Smooth muscle cell (in vitro differentiated cells): Measurements from ENCODE around the gene FAM181B. TPM values are rescaled to one million over a fixed set of nuclear protein-coding genes. Genes with fewer than 3 reads are reported as not detected.

Experiments used
- DNase-seq: peaks from one replicate; lab custom pipeline; 2025; ENCODE audit not compliant: unreplicated experiment; lab: John Stamatoyannopoulos, UW
- H2AFZ ChIP-seq: fragments of 200-600 bp; sonication (generic); 2 replicates; pipeline ENCODE4 v1.6.0; 2016; ENCODE audit warnings: antibody characterized with exemption, low read depth, mild to moderate bottlenecking
- H3F3A ChIP-seq: fragments of 200-600 bp; sonication (generic); 2 replicates; pipeline ENCODE4 v1.6.0; 2017; ENCODE audit warnings: antibody characterized with exemption, low read depth
- H3K27ac ChIP-seq: fragments of 200-600 bp; sonication (generic); 2 replicates; pipeline ENCODE4 v1.5.1; 2016; ENCODE audit warnings: low read depth, mild to moderate bottlenecking
- H3K27me3 ChIP-seq: fragments of 200-600 bp; sonication (generic); 2 replicates; pipeline ENCODE4 v1.6.1; 2016; ENCODE audit warnings: low read depth, mild to moderate bottlenecking
- H3K36me3 ChIP-seq: fragments of 200-600 bp; sonication (generic); 2 replicates; pipeline ENCODE4 v1.5.1; 2016; ENCODE audit warnings: low read depth
- H3K4me1 ChIP-seq: fragments of 200-600 bp; sonication (generic); 2 replicates; pipeline ENCODE4 v1.5.1; 2016; ENCODE audit warnings: low read depth
- H3K4me2 ChIP-seq: fragments of 200-600 bp; sonication (generic); 2 replicates; pipeline ENCODE4 v1.6.0; 2016; ENCODE audit warnings: mild to moderate bottlenecking
- H3K4me3 ChIP-seq: fragments of 200-600 bp; sonication (generic); 2 replicates; pipeline ENCODE4 v1.5.1; 2016; ENCODE audit warnings: mild to moderate bottlenecking
- H3K79me2 ChIP-seq: fragments of 200-600 bp; sonication (generic); 2 replicates; pipeline ENCODE4 v1.6.0; 2016; ENCODE audit warnings: low read depth, mild to moderate bottlenecking
- H3K9ac ChIP-seq: fragments of 200-600 bp; sonication (generic); 2 replicates; pipeline ENCODE4 v1.6.0; 2016; ENCODE audit warnings: low read depth
- H3K9me3 ChIP-seq: fragments of 200-600 bp; sonication (generic); replicated peaks from 2 replicates; pipeline ENCODE4 v1.5.1; 2016; ENCODE audit warnings: low read depth
- H4K20me1 ChIP-seq: fragments of 200-600 bp; sonication (generic); 2 replicates; pipeline ENCODE4 v1.6.0; 2016; ENCODE audit warnings: low read depth
- WGBS: methylation state at CpG from one replicate; pipeline ENCODE4 v1.1.7; 2016; ENCODE audit warnings: low lambda C conversion rate; 5-methylcytosine and 5-hydroxymethylcytosine counted together
- polyA plus RNA-seq: library from polyadenylated mRNA; unstranded; fragments of >200 nt; fragmentation: Nextera tagmentation; extraction: Ambion mirVana; gene quantifications from 2 replicates; pipeline ENCODE4 v1.2.1, GENCODE V29; 2016
- total RNA-seq: library from RNA; depleted of rRNA; stranded (reverse); fragments of >200 nt; gene quantifications from 2 replicates; pipeline ENCODE4 v1.2.3, GENCODE V29; 2014
- TF ChIP-seq, protein P1 (sequence below): fragments of 200-600 bp; sonication (generic); IDR thresholded peaks from 2 replicates; pipeline ENCODE4 v1.5.1; 2017; ENCODE audit warnings: borderline replicate concordance, mild to moderate bottlenecking, antibody characterized with exemption; ENCODE audit not compliant: insufficient read depth, poor library complexity, severe bottlenecking

FAM181B gene
- total and polyA plus RNA-seq, 2 experiments from 2014 or later: not detected

DNA sequence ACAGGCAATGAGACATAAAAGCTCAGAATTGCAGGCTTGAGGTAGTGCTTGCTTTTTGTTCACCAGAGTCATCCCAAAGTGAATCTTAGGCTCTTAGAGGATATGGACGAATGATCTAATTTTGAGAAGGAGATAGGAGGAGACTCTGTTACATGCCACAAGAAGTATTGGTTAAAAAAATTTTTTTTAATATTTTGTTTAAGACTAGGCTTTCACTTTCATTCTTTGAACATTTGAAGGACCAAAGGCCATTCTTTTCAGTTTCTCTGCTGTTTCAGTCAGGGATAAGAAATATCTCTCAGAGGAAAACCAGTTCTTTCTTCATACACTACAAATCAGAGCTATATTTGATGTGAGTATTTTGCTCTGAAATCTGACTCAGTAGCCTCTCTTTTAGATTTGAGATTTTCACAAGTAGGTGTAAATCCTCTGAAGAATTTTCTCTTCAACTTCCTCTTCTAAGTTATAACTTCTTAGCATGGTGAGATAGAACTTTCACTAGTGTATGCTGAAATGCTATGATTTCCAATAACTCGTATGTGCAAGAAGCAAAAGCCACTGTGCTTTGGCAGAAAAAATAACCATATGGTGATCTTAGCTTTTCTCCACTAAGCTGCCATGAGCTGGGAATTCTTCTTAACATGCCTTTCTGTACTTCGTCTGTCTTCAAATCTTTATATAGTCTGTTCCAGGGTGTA is 24.1 kb upstream of the FAM181B start:
- H3K9me3 ChIP-seq: no peaks in the 10 kb centered on the region
- WGBS: 51% methylated on average over 3 of the region's 3 CpGs
- no peaks in the 10 kb centered on the region for H4K20me1 ChIP-seq
- TF ChIP-seq, protein P1, sequence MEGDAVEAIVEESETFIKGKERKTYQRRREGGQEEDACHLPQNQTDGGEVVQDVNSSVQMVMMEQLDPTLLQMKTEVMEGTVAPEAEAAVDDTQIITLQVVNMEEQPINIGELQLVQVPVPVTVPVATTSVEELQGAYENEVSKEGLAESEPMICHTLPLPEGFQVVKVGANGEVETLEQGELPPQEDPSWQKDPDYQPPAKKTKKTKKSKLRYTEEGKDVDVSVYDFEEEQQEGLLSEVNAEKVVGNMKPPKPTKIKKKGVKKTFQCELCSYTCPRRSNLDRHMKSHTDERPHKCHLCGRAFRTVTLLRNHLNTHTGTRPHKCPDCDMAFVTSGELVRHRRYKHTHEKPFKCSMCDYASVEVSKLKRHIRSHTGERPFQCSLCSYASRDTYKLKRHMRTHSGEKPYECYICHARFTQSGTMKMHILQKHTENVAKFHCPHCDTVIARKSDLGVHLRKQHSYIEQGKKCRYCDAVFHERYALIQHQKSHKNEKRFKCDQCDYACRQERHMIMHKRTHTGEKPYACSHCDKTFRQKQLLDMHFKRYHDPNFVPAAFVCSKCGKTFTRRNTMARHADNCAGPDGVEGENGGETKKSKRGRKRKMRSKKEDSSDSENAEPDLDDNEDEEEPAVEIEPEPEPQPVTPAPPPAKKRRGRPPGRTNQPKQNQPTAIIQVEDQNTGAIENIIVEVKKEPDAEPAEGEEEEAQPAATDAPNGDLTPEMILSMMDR: no peak
- H3K4me3 ChIP-seq: no peak overlapping the region
- H3K27me3 ChIP-seq: peaks cover 6% of the 10 kb centered on the region
- no peaks in the 10 kb centered on the region for H3K79me2 ChIP-seq
- H3K27ac ChIP-seq: no peak overlapping the region
- no peaks in the 10 kb centered on the region for H3K36me3 ChIP-seq
- H3K4me1 ChIP-seq: no peaks in the 10 kb centered on the region
- H3K4me2 ChIP-seq: no peak overlapping the region
- no peaks in the 10 kb centered on the region for H3F3A ChIP-seq
- H2AFZ ChIP-seq: no peak overlapping the region
- no peak overlapping the region for H3K9ac ChIP-seq
- no peak for DNase-seq

DNA sequence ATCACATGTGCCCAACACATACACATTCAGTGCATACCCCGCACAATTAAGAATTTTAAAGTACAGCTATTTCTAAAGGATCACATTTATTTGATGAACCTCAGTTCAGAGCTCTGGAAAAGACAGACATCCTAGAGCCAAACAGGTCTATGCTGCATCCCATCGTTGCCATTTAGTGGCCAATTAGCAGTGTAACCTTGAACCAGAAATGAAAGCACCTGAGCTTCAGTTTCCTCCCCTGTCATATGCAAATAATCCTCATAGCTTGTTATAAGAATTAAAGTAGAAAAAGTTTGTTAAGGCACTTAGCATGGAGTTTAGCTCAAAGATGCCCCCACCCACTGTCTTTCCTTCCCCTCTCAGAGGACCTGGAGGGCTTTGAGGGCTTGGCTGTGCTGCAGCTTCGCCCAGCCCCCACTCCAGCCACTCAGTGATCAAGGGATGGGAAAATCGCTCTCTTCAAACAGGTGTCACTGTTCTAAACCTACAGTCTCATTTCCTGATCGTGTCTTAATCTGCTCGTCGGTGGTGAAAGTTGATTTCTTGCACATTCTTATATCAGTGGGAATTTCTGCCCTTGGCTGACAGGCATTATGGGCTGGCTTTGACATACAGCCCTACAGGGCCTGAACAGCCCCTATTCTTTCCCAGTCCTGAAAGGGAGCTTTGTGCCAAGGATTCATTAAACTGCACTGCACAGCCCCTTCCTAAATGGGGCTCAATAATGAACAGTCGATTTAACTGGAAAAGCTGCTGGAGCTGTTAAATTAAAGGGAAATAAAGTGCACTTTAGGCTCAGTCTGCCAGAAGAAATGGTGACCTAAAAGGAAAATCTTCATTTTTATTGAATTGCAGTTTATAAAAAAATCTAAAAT is 23.3 kb upstream of the FAM181B start:
- H3F3A ChIP-seq: no peaks in the 10 kb centered on the region
- no peak overlapping the region for H3K4me3 ChIP-seq
- H4K20me1 ChIP-seq: no peaks in the 10 kb centered on the region
- TF ChIP-seq, protein P1: no peak
- H3K27ac ChIP-seq: no peak overlapping the region
- DNase-seq: no peak
- H2AFZ ChIP-seq: no peak overlapping the region
- H3K9me3 ChIP-seq: no peaks in the 10 kb centered on the region
- no peaks in the 10 kb centered on the region for H3K79me2 ChIP-seq
- H3K4me2 ChIP-seq: no peak overlapping the region
- H3K9ac ChIP-seq: no peak overlapping the region
- no peaks in the 10 kb centered on the region for H3K4me1 ChIP-seq
- no peaks in the 10 kb centered on the region for H3K36me3 ChIP-seq
- WGBS: 81% methylated on average over 8 of the region's 8 CpGs
- peaks cover 6% of the 10 kb centered on the region for H3K27me3 ChIP-seq

DNA sequence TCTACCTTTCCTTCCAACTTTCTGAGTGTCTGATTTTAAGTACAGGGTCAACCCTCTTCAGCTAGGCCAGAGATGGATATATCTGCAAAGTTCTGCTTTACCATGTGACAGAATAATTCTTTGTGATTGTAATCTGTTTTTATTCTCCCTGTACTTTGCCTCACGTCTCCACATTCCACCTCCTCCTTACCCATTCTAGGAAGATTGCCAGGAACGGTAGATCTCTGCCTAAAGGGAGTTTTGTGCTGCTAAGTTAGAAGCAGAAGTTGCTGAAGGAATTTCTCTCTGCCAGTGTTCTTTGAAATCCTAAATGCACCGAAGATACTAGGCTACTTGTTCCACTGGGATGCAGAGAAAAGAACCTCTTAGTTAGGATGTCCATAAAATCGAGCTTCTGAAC is 20.7 kb upstream of the FAM181B start:
- no peaks in the 10 kb centered on the region for H3F3A ChIP-seq
- no peaks in the 10 kb centered on the region for H3K36me3 ChIP-seq
- TF ChIP-seq, protein P1: no peak
- H3K4me1 ChIP-seq: no peaks in the 10 kb centered on the region
- H3K4me2 ChIP-seq: no peak overlapping the region
- peaks cover 6% of the 10 kb centered on the region for H3K27me3 ChIP-seq
- 68% methylated on average over 4 of the region's 4 CpGs for WGBS
- H4K20me1 ChIP-seq: no peaks in the 10 kb centered on the region
- H3K27ac ChIP-seq: no peak overlapping the region
- no peak overlapping the region for H3K9ac ChIP-seq
- H2AFZ ChIP-seq: no peak overlapping the region
- H3K4me3 ChIP-seq: no peak overlapping the region
- no peaks in the 10 kb centered on the region for H3K79me2 ChIP-seq
- no peak for DNase-seq
- H3K9me3 ChIP-seq: no peaks in the 10 kb centered on the region
